Muscle layer of duodenum (tissue), 2 donors: Measurements from ENCODE around the gene AP3D1.
A peak's percentile ranks its signal among the peaks of the same experiment; 100 is the strongest.

Experiments
- H3K27ac ChIP-seq: one replicate; pipeline ENCODE4 v1.7.0; 2013; ENCODE audit warnings: mild to moderate bottlenecking, low read length
- H3K27me3 ChIP-seq: one replicate; pipeline ENCODE4 v1.7.0; 2013; ENCODE audit warnings: low read depth, mild to moderate bottlenecking, control low read depth, low read length
- H3K36me3 ChIP-seq, 2 donors: one replicate each; pipeline ENCODE4 v1.7.0; 2013; ENCODE audit warnings: low read length in 2 of 2, control low read depth in 1 of 2, mild to moderate bottlenecking in 1 of 2; ENCODE audit not compliant: insufficient read depth in 2 of 2, control insufficient read depth in 1 of 2
- H3K4me1 ChIP-seq, 2 donors: one replicate each; pipeline ENCODE4 v1.7.0; 2013; ENCODE audit warnings: low read length in 2 of 2, mild to moderate bottlenecking in 2 of 2, control low read depth in 1 of 2, moderate library complexity in 1 of 2; ENCODE audit not compliant: insufficient read depth in 2 of 2, control insufficient read depth in 1 of 2
- H3K4me3 ChIP-seq, 2 donors: one replicate each; pipeline ENCODE4 v1.7.0; 2013; ENCODE audit warnings: low read length in 2 of 2, low read depth in 1 of 2, mild to moderate bottlenecking in 1 of 2
- H3K9me3 ChIP-seq, 2 donors: one replicate each; pipeline ENCODE4 v1.7.0; 2013; ENCODE audit warnings: low read length in 2 of 2, control low read depth in 1 of 2, mild to moderate bottlenecking in 1 of 2; ENCODE audit not compliant: control insufficient read depth in 1 of 2
- donor health status: healthy.

AP3D1 gene

DNA sequence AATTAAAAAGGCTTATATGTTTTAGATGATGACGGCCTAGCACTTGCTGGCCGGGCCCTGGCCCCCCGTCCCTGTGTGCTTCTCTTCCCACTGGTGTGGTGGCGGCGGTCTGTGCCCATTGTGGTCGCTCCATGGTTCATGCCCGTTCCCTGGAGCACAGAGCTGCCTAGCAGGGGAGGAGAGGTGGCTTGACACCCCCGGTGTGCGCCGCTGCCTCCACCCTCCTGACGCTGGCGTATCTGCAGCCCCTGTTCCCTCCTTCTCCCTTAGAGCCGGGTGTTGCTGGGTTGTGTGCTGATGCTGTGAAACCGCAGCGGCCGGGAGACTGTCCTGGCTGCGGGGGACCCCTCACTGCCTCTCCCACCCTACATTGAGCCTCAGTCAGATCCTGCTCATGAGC, 41.5 kb upstream of the AP3D1 start:
- Histone ChIP-seq H3K36me3 (peaks cover 8 to 59% of the 10 kb centered on the region in 2 donors), H3K4me1 (peaks cover 0 to 9% of the 10 kb centered on the region in 2 donors), H3K27me3 (no peaks in the 10 kb centered on the region), H3K9me3 (no peaks in the 10 kb centered on the region), H3K4me3 (no peak overlapping the region), H3K27ac (no peak overlapping the region)

DNA sequence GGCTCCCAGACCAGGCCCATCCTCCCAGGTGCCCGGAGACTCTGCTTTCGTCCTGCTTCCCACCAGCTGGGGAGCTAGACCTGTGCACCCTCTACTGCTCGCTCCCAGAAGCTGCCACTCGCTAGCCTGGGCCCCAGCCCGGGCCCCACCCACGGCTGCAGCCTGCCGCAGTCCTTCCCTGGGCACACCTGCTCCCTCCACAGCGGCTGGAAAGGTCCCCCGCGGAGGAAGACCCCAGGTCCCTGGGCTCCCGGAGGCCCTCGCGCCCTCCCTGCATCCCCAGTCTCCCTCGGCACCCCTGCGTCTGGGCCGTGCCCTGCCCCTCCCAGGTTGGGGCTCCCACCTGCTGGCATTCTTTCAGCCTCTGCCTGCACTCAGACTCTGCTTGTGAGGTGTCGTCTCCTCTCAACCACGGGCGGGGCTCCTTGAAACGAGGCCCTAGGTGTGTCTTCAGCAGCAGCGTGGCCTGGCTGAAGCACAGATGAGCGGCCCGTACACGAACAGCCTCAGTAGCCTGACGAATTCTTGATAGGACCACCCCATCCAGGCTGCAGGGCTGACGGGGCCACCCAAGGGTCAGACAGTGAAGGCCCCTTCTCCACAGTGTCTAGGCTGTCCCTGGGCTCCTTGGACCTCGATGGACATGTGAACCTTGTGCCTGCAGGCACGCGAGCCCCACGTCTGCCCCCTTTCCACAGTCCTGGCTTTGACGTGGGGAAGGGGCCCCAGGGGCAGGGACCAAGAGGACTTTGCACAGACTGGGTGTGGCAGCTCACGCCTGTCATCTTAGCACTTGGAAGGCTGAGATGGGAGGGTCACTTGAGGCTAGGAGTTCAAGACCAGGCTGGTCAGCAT, 40.3 kb upstream of the AP3D1 start:
- Histone ChIP-seq H3K36me3 (peaks cover 8 to 61% of the 10 kb centered on the region in 2 donors), H3K9me3 (no peaks in the 10 kb centered on the region), H3K27ac (no peak overlapping the region), H3K27me3 (no peaks in the 10 kb centered on the region), H3K4me3 (no peak overlapping the region), H3K4me1 (peaks cover 5 to 21% of the 10 kb centered on the region in 2 donors)

DNA sequence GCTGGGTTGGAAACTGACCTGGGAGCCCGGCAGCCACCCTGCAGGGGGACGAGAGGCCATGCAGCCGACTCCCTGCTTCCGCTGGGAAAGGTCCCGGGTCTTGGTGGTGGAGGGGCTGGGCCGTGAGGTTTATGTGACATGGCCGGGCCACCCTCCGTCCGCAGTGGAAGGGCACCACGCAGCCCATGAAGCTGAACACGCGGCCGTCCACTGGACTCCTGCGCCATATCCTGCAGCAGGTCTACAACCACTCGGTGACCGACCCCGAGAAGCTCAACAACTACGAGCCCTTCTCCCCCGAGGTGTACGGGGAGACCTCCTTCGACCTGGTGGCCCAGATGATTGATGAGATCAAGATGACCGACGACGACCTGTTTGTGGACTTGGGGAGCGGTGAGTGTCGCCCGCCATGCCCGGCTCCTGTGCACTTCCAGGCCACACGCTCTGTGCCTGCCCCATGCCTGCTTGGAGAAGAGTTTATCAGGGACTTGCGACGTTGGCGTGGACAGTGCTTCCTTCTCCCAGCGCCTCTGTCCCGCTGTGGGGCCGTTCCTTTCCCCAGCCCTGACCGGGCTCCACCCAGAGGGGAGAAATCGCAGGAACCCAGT, 39.6 kb upstream of the AP3D1 start:
- Histone ChIP-seq H3K4me3 (no peak overlapping the region), H3K9me3 (no peaks in the 10 kb centered on the region), H3K27me3 (no peaks in the 10 kb centered on the region), H3K36me3 (peaks cover 8 to 61% of the 10 kb centered on the region in 2 donors), H3K4me1 (peaks cover 10 to 27% of the 10 kb centered on the region in 2 donors), H3K27ac (no peak overlapping the region)

DNA sequence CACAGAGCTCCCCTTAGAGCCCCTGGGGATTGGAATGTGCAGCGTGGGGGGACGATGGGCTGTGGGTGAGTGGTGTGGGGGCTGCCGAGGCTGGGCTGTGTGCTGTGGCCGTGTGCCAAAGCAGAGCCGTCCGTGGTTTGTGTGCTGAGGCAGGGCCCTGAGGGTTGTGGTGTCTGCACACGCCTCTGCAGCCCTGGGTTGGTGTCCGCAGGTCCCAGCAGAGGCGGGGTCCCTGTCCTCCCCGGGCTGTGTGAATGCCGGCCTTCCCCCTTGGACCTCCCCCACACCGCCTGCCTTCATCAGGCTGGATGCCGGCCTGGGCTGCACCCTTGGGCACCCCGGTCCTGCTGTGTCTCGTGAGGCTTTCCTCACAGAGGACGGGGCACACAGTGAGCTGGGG, 38.5 kb upstream of the AP3D1 start:
- H3K4me1 ChIP-seq: peaks cover 10 to 27% of the 10 kb centered on the region in 2 donors
- H3K36me3 ChIP-seq: peaks cover 8 to 57% of the 10 kb centered on the region in 2 donors
- H3K9me3 ChIP-seq: no peaks in the 10 kb centered on the region
- no peaks in the 10 kb centered on the region for H3K27me3 ChIP-seq
- no peak overlapping the region for H3K4me3 ChIP-seq
- no peak overlapping the region for H3K27ac ChIP-seq

DNA sequence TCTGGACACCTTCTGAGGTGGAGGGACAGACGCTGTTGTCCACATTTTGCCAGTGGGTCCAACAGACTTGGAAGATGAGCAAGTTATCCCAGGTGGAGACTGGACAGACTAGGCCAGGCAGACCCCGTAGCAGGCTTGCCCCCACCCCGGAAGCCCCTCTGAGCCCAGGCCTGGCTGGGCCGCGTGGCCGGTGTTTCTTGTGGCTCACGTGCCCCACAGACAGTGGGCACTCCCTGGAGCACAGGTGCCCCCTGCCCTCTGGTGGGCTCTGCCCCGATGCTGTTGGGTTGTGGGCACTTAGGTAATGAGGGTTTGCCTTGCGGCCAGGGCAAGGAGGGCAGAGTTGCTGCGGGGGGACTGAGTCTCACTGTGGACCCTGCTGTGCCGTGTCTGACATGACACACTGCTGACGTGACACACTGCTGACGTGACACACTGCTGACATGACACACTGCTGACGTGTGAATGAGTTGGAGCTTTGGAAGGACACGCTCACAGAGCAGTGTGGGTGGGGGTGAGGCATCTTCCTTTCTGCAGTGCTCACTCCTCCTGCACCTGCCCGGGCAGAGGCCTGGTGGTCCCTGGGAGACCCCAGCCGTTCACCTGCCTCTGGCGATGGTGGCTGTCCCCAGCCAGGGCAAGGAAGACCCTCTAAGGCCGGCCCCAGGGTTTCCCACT, 37.5 kb upstream of the AP3D1 start:
- H3K36me3 ChIP-seq: peaks cover 6 to 57% of the 10 kb centered on the region in 2 donors
- peaks cover 10 to 31% of the 10 kb centered on the region in 2 donors for H3K4me1 ChIP-seq
- no peaks in the 10 kb centered on the region for H3K27me3 ChIP-seq
- no peak overlapping the region for H3K4me3 ChIP-seq
- no peaks in the 10 kb centered on the region for H3K9me3 ChIP-seq
- no peak overlapping the region for H3K27ac ChIP-seq

DNA sequence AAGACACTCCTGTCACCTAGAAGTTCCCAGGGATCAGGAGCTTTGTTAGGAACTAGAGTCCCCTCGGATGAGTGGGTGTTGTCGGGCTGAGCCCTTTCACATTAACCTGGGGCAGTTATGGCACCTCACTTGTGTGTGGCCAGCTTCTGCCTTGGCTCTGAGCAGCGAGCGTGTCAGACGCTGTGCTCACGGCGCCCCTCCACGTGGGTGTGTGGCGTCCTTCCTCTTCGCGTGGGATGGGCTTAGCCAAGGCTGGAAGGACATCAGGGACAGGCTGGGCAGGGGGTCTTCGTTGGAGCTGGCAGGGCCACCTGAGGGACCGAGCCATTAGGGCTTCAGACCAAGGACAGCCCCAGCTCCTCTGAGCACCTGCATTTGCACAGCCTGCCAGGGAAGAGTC, 35.8 kb upstream of the AP3D1 start:
- Histone ChIP-seq H3K36me3 (peaks cover 4 to 46% of the 10 kb centered on the region in 2 donors), H3K4me1 (peaks cover 10 to 44% of the 10 kb centered on the region in 2 donors), H3K4me3 (no peak overlapping the region), H3K27ac (no peak overlapping the region), H3K9me3 (no peaks in the 10 kb centered on the region), H3K27me3 (no peaks in the 10 kb centered on the region)

DNA sequence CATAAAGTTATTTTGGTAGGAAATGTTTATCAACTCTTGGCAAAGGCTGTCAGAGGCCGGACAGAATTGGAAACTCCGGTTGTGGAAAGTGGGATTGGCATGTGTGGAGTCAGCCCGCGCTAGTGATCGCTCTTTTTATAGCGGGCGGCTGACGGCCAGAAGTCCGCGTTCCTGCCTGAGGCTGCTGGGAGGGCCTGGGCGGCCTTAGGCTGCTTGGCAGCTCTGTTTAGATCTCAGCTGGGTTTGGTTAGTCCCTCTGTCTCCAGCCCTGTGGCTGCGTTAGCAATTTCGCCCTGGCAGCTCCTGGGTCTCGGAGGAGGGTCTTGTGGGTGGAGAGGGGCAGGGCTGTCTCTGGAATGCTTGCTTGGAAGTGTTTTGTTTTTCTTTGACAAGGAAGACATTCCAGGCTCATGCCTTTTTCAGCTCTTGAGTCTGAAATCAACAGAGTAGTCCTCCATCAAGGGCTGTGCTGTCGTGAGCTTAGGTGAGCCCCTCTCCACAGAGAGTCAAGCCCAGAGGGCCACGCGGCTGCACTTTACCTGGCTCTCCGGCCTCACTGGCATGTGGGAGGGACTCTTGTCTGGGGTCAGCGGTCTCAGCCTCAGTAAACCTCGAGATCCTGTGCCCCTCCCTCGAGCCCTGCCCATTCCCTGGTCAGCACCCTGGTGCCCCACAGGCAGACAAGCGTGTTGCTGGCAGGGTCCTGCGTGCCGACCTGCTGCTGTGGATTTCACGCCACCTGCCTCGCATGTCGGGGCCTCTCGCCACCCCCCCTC, 34.9 kb upstream of the AP3D1 start:
- Histone ChIP-seq H3K4me1 (peaks cover 10 to 53% of the 10 kb centered on the region in 2 donors), H3K36me3 (peaks cover 1 to 38% of the 10 kb centered on the region in 2 donors), H3K4me3 (peak overlapping the region; percentile 4 to 28), H3K27ac (peak overlapping the region; percentile 29), H3K27me3 (no peaks in the 10 kb centered on the region), H3K9me3 (no peaks in the 10 kb centered on the region)

DNA sequence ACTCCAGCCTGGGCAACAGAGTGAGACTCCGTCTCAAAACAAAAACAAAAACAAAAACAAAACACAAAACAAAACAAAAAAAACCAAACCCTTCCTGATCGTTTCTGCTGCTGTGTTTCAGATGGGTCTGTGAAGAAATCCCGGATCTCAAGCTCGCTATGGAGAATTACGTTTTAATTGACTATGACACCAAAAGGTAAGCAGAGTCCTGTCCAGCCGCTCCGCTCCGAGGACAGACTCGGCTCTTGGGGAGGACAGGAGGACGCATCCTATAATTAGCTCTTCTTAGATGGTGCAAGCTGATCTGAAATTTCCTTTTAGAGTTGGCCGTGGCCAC, 34.3 kb upstream of the AP3D1 start:
- Histone ChIP-seq H3K4me3 (peak overlapping the region; percentile 4 to 28), H3K4me1 (peaks cover 10 to 57% of the 10 kb centered on the region in 2 donors), H3K36me3 (peaks cover 5 to 38% of the 10 kb centered on the region in 2 donors), H3K27ac (no peak overlapping the region), H3K9me3 (no peaks in the 10 kb centered on the region), H3K27me3 (no peaks in the 10 kb centered on the region)

DNA sequence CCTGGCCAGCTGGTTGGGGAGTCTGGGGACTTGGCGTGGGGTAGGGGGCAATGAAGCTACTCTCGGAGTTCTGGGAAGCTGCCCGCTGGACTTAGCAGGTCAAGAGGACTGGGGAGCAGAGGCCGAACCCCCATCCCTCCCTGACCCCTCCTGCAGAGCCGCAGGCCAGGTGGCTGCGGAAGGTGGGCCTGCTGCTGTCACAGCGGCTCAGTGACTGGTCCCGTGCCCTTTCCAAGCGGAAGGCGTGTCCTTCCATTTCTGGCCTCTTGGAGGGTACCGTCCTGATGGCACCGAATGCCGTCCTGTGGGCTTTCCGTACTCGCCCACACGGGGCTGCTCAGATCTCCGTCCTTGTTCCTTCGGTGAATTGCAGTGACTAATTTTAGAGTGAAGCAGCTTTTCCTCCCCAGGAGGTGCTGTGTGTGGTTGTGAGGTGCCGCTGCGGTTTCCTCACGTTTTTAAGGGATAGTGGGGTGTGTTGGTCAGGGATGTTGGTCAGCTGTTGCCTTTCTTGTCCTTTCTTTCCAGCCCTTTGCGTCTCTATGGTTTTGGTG, 33.1 kb upstream of the AP3D1 start:
- Histone ChIP-seq H3K27ac (no peak overlapping the region), H3K27me3 (no peaks in the 10 kb centered on the region), H3K4me3 (no peak overlapping the region), H3K9me3 (no peaks in the 10 kb centered on the region), H3K36me3 (peaks cover 5 to 30% of the 10 kb centered on the region in 2 donors), H3K4me1 (peaks cover 10 to 57% of the 10 kb centered on the region in 2 donors)

DNA sequence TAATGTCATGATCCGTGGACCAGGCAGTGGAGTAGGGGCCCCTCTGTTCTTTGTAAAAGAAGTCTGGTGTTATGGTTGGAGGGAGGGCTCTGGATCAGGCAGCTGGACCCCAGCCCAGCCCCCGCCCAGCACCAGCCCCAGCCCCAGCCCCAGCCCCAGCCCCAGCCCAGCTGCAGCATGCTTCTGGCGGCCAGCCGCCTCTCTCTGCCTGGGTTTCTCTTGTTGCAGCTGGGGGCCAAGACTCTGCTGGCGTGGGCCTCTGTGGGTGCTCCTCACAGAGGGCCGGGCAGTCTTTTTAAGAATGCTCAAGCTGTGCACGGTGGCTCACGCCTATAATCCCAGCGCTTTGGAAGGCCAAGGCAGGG, 30.2 kb upstream of the AP3D1 start:
- H3K27ac ChIP-seq: no peak overlapping the region

More for the DNA sequence above, 30.2 kb upstream of the AP3D1 start:
- Histone ChIP-seq H3K4me3 (no peak overlapping the region), H3K4me1 (peaks cover 5 to 35% of the 10 kb centered on the region in 2 donors), H3K27me3 (no peaks in the 10 kb centered on the region), H3K36me3 (peaks cover 5 to 17% of the 10 kb centered on the region in 2 donors), H3K9me3 (no peaks in the 10 kb centered on the region)
